ENCODE data around the gene ACKR1.
A peak's percentile ranks its signal among the peaks of the same experiment; 100 is the strongest.

The ACKR1 gene

DNA sequence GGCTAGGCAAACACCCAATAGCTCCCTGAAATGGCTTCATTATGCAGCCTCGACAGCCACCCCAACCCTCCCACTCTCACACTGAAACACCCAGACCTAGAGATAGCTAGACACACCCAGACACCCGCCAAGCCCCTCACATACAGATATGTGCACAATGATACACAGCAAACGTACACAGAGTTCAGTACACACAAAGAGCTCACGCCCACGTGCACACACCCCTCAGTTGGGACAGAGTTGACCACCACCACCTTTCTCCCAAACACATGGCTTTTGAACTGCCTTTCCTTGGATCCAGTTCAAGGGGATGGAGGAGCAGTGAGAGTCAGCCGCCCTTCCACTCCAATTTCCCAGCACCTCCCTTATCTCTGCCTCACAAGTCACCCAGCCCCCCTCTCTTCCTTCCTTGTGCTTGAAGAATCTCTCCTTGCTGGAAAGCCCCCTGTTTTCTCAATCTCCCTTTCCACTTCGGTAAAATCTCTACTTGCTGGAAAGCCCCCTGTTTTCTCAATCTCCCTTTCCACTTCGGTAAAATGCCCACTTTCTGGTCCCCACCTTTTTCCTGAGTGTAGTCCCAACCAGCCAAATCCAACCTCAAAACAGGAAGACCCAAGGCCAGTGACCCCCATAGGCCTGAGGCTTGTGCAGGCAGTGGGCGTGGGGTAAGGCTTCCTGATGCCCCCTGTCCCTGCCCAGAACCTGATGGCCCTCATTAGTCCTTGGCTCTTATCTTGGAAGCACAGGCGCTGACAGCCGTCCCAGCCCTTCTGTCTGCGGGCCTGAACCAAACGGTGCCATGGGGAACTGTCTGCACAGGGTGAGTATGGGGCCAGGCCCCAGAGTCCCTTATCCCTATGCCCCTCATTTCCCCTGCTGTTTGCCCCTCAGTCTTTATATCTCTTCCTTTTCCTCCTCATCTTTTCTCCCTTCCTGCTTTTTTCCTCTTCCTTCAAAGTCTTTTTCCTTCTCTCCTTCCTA is at the start of gene ACKR1:
ACKR1 (plus strand) TSS at position 715 of the 981 bp plus-strand sequence; CDS start at position 800, 85 bp downstream.
- DNase-seq: no peak

DNA sequence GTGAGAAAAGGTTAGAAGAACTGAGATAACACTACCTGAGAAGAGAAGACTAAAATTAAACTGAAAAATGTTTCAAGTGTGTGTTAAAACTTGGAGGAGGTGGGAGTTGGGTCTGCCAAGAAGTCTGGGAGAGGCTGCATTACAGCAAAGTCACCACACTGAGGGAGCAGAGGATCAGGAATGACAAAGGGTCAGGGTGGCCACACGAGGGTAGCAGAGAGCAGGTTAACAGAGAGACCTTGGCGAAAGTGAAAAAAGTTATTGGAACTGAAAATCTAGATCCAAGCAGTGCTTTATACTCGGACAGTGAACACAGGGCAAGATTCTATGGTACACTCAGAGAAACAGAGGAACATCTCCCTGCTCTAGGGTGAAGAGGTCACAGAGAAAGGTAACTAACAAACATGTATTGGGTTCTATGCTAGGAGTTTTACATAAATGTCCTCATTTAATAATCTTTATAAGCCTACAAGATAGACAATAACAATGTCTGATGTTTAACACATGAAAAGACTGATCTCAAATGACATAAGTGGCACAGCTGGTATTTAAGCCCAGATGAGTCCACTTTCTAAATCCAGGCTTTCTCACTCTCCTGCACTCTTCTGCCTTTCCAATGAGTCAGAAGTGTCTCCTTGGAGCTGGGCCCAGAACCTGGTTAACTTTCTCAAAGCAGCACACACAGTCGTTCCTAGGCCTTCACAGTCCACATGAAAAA is 43.5 kb upstream of the ACKR1 start:
- DNase-seq: peak; percentile 54

GRCh38 chr1:159161719-159162026 is 43.0 kb upstream of the ACKR1 start:
- DNase-seq: no peak

- peak; percentile 1 for DNase-seq
Measured at GRCh38 chr1:159162516-159163265, 42.0 kb upstream of the ACKR1 start.

DNA sequence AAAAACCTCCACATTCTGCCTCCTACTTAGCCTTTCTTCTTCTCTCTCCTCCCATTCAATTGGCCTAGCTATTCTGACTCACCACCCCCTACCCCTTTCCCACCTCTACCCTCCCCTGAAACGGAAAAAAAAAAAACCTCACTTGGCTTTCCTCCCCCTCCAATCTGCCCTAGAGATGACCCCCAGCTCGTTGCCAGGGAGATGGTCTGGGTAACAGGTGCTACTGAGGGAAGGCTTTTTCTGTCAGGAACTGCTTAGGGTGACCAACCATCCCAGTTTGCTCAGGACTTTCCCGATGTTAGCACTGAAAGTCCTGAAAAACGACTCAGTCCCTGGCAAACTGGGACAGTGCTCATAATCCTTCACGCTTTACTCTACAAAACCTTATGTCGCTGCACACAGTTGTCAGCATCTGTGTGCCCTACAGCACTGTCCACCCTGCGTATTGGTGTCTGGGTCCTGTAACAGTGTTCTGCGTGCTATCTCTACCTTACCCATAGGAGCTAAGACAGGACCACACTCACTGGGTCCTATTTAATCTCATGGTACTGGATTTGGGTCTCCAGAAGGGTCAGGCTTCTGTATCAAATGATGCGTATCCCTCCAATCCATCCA is 41.0 kb upstream of the ACKR1 start:
- no peak for DNase-seq

GRCh38 chr1:159168043-159168442 is 36.6 kb upstream of the ACKR1 start:
- no peak for DNase-seq

DNA sequence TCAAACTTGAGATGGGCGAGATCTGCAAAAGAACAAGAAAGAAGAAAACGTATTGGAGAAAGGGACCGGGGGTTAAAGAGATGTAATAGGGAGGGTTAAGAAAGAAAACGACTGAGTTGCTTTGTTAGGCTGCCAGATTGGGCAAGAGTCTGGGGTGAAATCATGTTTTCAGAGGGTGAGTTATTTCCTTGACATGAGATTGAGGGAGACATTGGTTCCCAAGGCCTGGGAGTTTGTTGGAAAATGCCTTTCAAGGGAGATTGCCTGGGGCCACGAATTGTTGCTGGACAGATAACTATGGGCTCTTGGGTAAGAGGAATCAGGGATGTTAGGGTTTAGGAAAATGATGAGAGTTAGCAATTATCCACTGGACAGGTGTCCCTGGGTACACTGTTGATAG is 34.0 kb upstream of the ACKR1 start:
- DNase-seq: no peak

DNA sequence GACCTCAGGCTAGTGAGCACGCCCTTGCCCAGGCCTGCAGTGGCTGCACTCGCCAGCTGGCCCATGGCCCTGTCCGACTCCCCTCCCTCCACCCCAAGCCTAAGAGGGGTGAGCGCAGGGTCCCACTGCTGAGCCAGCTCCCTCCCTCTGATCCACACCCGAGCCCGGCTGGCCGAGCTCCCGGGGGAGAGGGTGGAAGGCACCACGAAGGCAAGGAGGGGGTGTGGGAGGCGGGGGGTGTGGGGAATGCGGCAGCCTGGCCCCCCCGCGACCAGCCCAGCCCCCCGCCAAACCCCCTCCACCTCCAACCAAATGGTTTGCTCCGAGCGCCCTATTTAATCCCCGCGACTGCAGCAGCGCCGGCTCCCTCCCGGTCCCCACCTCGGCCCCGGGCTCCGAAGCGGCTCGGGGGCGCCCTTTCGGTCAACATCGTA is 33.4 kb upstream of the ACKR1 start, which contains the start of gene CADM3:
CADM3 (plus strand) TSS at position 362 of the 434 bp plus-strand sequence. CDS start 151 bp downstream, outside the sequence.
- no peak for DNase-seq

- no peak for DNase-seq
Measured at GRCh38 chr1:159171688-159172501, 32.8 kb upstream of the ACKR1 start.

GRCh38 chr1:159172614-159173291 is 31.9 kb upstream of the ACKR1 start:
- no peak for DNase-seq

DNA sequence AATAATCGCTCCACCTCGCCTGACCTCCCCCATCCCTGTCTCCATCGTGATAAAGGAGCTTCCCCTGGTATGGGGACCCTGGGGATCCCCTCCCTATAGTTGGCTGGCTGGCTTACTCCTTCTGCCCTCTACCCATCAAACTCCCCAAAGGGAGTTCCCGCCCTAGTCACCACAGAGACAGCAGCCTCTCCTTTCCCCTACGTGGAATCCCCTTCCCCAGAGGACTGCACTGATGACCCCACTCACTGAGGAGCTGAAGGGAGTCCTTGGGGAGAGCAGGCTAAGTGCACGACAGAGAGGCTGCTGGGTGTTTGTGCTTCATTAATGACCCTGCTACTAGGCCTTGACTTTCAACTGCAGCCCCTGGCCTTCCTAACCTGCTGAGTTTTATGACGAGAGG is 31.4 kb upstream of the ACKR1 start:
- no peak for DNase-seq

DNA sequence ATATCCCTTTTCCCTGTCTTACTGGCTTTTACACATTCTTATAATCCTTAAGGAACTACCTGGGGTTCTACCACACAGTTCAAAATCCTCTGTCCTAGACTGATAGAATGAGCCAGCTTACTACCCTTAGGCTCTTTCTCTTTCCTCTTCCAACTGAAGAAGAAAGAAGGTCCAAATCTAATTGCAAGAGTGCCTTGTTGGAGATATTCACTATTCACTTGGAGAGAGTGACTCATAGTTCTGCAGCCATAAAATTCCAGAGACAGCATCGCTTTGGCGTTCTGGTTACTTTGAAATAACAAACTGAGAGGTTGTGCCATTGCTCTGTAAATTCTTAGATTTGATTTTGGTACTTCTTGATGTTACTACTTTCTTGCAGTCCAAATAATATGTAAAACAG is 29.1 kb upstream of the ACKR1 start:
- DNase-seq: no peak

DNA sequence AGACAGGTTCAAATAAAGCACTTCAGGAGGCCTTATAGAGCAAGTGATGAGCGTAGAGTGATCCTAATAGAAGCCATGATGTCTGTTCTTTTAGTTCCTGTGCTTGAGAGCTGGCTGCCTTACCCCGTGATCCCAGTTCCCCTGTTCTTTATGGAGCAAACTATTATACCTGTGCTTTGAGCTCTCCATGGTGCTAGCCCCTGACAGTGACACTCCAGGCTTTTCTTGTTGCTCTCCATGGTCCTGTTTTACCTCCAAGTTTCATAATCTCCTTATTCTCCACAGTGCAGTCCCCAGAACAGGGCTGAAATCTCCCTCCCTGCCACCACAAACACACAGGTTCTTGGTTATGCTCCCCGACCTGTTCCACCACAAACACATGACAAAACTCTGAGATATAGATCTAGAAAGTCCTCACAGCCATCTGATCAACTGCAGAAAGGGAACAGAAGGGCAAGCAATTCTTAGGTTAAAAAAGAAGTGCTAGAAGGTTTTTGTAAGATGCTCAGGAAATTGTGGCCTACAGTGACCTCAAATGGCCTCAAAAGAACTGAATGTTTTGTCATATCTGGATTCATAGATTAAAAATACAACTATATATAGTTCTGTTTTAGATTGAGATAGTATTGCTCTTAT is 27.3 kb upstream of the ACKR1 start:
- no peak for DNase-seq

DNA sequence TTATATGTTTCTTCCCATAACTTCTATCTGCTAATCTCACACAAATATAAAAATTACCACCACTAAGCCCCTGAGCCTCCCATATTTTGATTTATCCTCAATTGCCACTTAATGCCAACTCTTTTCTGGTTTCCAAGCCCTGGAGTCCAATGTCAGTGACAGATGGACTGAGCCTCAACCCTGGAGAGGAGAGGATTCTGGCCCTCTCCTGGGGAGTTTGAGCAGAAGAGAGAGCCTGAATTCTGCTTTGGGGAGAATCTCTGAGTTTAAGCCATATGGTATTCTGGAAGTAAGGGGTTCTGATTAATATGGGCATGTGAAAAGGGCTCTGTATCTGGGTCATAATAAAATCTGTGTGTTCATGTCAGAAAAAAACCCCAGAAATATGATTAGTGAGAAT is 24.8 kb upstream of the ACKR1 start:
- no peak for DNase-seq

- DNase-seq: no peak
Measured at GRCh38 chr1:159180516-159180915, 24.2 kb upstream of the ACKR1 start.

DNA sequence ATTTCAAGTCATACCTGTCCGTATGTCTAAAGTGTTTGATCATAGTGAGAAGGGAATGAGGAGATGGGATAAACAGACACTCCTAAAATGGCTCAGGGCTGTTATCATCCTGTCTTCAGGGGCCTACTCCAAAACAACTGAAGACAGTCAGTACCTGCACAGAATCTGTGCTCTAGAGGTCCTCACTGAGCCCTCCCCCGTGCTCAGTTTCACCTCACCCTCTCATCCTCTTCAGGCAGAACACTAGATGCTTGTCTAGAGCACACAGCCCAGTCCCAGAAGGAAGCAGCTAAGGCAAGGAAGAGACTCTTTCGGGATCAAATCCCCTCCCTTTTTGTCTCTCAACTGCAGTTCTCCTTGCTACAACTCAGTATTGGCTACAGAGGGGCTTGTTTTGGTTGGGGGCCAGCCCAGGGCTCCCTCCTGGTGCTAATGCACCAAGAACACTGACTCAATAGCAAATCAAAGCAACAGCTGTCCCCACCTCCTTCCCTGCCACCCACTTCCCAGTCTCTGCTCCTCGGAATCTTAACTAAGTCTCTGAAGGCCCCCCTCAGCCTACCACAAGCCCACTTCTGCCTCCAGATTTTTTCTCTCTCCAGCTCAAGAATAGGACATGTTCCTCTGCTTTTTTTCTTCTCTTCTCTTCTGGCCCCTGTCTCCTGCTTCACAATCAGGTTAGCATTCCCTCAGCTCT is 23.2 kb upstream of the ACKR1 start:
- no peak for DNase-seq

- DNase-seq: no peak
Measured at GRCh38 chr1:159184201-159184600, 20.5 kb upstream of the ACKR1 start.

DNA sequence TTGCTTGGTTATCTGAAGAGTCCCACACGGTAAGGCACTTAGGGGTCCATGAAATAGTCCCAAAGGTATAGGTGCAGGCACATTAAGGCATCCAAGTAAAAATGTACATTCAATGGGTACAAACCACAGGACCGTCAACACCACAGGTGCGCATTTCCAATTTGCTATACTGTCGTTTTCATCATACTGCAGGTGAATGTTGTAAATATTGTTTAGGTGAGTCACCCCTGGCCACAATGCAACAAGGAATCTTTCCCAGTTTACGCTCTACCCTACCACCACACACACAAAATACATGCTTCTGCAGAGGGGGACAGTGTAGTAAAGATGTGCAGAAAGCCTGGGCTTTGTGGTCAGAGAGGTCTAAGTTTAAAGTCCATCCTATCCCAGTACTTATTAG is 19.6 kb upstream of the ACKR1 start:
- DNase-seq: no peak

DNA sequence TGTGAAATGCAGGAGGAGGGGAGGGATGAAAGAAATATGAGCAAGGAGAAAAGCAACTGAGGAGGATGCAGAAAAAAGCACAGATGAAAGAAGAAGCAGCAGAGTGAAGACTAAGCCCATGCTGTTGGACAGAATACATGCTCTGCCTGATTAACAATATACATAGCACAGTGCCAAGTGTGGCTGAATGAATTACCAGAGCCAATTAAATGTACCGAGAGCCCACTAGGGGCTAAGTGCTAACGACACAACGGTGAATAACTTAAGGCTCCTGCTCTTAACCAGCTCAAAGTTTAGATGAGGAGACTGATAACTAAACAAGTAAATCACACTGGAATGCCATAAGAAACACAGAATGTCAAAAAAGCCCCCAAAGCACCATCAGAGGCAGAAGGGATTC is 17.6 kb upstream of the ACKR1 start:
- DNase-seq: no peak

Data from CD4-positive, alpha-beta T cell treated with Interferon gamma for 1 hour (primary cell).